Breast epithelium (tissue), 3 donors: Measurements from ENCODE around the gene UFC1.

ENCODE experiments used
- POLR2A ChIP-seq: fragments of 450-650 bp; IDR thresholded peaks from one replicate; pipeline ENCODE4 v1.6.1; 2016; ENCODE audit warnings: antibody characterized with exemption, mild to moderate bottlenecking, moderate library complexity
- POLR2AphosphoS5 ChIP-seq, 3 donors: sonication (generic); formaldehyde crosslinking; IDR thresholded peaks; one replicate each; pipeline ENCODE4 v1.6.1; 2017; ENCODE audit warnings: antibody characterized with exemption in 3 of 3
- TF ChIP-seq, protein P1 (sequence below), 3 donors: fragments of 450-650 bp; IDR thresholded peaks; one replicate each; pipeline ENCODE4 v1.5.1; 2016 to 2017; ENCODE audit warnings: antibody characterized with exemption in 3 of 3, mild to moderate bottlenecking in 3 of 3, moderate library complexity in 3 of 3

DNA sequence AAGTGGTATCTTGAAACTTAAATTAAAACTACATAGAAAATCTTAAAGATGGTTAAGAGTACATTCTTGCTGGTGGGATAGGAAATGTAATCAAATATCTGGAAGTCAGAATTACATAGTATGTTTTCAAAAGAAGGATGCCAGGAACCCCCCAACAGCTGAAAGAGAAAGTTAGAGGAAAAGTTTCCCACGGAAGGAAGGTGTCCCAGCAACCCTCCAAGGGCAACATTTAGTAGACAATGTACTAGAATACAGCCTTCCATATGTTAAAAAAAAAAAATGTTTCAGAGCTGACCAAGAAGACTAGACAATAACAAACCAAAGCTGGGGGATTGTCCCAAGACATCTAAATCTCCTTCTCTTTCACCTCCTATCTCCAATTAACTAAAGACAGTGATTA, 23.5 kb upstream of the UFC1 start:
- TF ChIP-seq, protein P1, sequence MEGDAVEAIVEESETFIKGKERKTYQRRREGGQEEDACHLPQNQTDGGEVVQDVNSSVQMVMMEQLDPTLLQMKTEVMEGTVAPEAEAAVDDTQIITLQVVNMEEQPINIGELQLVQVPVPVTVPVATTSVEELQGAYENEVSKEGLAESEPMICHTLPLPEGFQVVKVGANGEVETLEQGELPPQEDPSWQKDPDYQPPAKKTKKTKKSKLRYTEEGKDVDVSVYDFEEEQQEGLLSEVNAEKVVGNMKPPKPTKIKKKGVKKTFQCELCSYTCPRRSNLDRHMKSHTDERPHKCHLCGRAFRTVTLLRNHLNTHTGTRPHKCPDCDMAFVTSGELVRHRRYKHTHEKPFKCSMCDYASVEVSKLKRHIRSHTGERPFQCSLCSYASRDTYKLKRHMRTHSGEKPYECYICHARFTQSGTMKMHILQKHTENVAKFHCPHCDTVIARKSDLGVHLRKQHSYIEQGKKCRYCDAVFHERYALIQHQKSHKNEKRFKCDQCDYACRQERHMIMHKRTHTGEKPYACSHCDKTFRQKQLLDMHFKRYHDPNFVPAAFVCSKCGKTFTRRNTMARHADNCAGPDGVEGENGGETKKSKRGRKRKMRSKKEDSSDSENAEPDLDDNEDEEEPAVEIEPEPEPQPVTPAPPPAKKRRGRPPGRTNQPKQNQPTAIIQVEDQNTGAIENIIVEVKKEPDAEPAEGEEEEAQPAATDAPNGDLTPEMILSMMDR (IDR thresholded peaks at IDR 0.05) = no peak
- TF ChIP-seq POLR2AphosphoS5 (IDR thresholded peaks at IDR 0.05) (no peak), POLR2A (no peak)
